ENCODE results near the gene FAM20C. TPM values are rescaled to one million over a fixed set of nuclear protein-coding genes. Genes with fewer than 3 reads are reported as not detected.

FAM20C gene
- total and polyA plus RNA-seq, 4 donors: 17.3 to 86.9 (median 45.9) TPM

GRCh38 chr7:253581-254336 is 61.4 kb downstream of the FAM20C start:
- Histone ChIP-seq H3K4me1 (ENCODE audit: control insufficient read depth in 5 of 5, insufficient read depth in 5 of 5, low read length in 5 of 5) (no peaks in the 10 kb centered on the region), H3K9ac (ENCODE audit: insufficient read depth in 1 of 2, low read length in 2 of 2) (no peak overlapping the region), H3K27ac (ENCODE audit: low read depth in 1 of 2, low read length in 1 of 2) (no peak overlapping the region), H3K4me3 (no peak overlapping the region), H3K36me3 (ENCODE audit: control insufficient read depth in 4 of 4, insufficient read depth in 4 of 4, low read length in 4 of 4) (peaks cover 4 to 57% (median 19%) of the 10 kb centered on the region in 4 donors), H3K9me3 (ENCODE audit: control insufficient read depth in 4 of 4, insufficient read depth in 3 of 4, low read length in 3 of 4) (peaks cover 0 to 4% (median 0%) of the 10 kb centered on the region in 4 donors), H3K27me3 (ENCODE audit: control insufficient read depth in 3 of 3, insufficient read depth in 3 of 3, low read length in 2 of 3) (no peaks in the 10 kb centered on the region)
- WGBS, 2 donors: 95% methylated on average over 41 of the region's 41 CpGs
- TF ChIP-seq CTCF (IDR thresholded peaks at IDR 0.05; ENCODE audit: control extremely low read depth, extremely low read depth): no peak
- DNase-seq (no peak), ATAC-seq (ENCODE audit: insufficient read depth, low FRiP score) (no peak)

- TF ChIP-seq CTCF (IDR thresholded peaks at IDR 0.05; ENCODE audit: control extremely low read depth, extremely low read depth): no peak
- Histone ChIP-seq H3K36me3 (ENCODE audit: control insufficient read depth in 4 of 4, insufficient read depth in 4 of 4, low read length in 4 of 4) (peaks cover 0 to 57% (median 19%) of the 10 kb centered on the region in 4 donors), H3K9me3 (ENCODE audit: control insufficient read depth in 4 of 4, insufficient read depth in 3 of 4, low read length in 3 of 4) (peaks cover 0 to 4% (median 0%) of the 10 kb centered on the region in 4 donors), H3K4me1 (ENCODE audit: control insufficient read depth in 5 of 5, insufficient read depth in 5 of 5, low read length in 5 of 5) (no peaks in the 10 kb centered on the region), H3K9ac (ENCODE audit: insufficient read depth in 1 of 2, low read length in 2 of 2) (no peak overlapping the region), H3K27ac (ENCODE audit: low read depth in 1 of 2, low read length in 1 of 2) (no peak overlapping the region), H3K27me3 (ENCODE audit: control insufficient read depth in 3 of 3, insufficient read depth in 3 of 3, low read length in 2 of 3) (no peaks in the 10 kb centered on the region), H3K4me3 (no peak overlapping the region)
- 96 to 97% methylated on average over 31 of the region's 31 CpGs for WGBS, 2 donors
- ATAC-seq (ENCODE audit: insufficient read depth, low FRiP score) (no peak), DNase-seq (no peak)
Measured at GRCh38 chr7:254337-255037, 62.1 kb downstream of the FAM20C start.

GRCh38 chr7:255038-255435 is 62.7 kb downstream of the FAM20C start:
- peaks cover 0 to 4% (median 0%) of the 10 kb centered on the region in 4 donors for H3K9me3 ChIP-seq (ENCODE audit: control insufficient read depth in 4 of 4, insufficient read depth in 3 of 4, low read length in 3 of 4)
- TF ChIP-seq CTCF (IDR thresholded peaks at IDR 0.05; ENCODE audit: control extremely low read depth, extremely low read depth): no peak
- peaks cover 0 to 62% (median 19%) of the 10 kb centered on the region in 4 donors for H3K36me3 ChIP-seq (ENCODE audit: control insufficient read depth in 4 of 4, insufficient read depth in 4 of 4, low read length in 4 of 4)
- H3K27ac ChIP-seq (ENCODE audit: low read depth in 1 of 2, low read length in 1 of 2): no peak overlapping the region
- no peaks in the 10 kb centered on the region for H3K27me3 ChIP-seq (ENCODE audit: control insufficient read depth in 3 of 3, insufficient read depth in 3 of 3, low read length in 2 of 3)
- DNase-seq (no peak), ATAC-seq (ENCODE audit: insufficient read depth, low FRiP score) (no peak)
- H3K4me1 ChIP-seq (ENCODE audit: control insufficient read depth in 5 of 5, insufficient read depth in 5 of 5, low read length in 5 of 5): no peaks in the 10 kb centered on the region
- no peak overlapping the region for H3K9ac ChIP-seq (ENCODE audit: insufficient read depth in 1 of 2, low read length in 2 of 2)
- 96 to 97% methylated on average over 19 of the region's 19 CpGs for WGBS, 2 donors
- H3K4me3 ChIP-seq: no peak overlapping the region
